GM12872 (cell line): Measurements from ENCODE around the gene FAM120AOS.

Source experiments
- CTCF ChIP-seq: IDR thresholded peaks from 3 replicates; pipeline ENCODE4 v1.5.1; 2011; ENCODE audit warnings: low read depth, mild to moderate bottlenecking, low read length, moderate library complexity; ENCODE audit not compliant: insufficient read depth

The FAM120AOS gene

DNA sequence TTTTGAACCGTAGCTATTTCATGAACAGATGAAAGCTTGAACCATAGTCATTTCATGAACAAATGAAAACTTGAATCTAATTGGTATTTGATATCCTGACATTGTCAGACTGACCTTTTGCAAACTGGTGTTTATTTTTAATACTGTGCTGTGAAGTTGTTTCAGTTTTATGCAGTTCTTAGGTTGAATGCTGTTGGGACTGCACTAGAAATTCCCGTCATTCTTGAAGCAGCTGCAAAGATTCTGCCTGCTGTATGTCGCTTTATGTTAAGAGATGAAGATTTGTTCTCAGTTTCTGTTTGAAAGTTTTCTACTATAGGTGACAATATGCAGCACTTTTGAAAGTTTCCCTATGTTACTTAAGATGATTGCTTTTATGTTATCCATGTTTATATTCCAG, 22.5 kb upstream of the FAM120AOS start:
- TF ChIP-seq CTCF = no peak

GRCh38 chr9:93475108-93475507, 21.7 kb upstream of the FAM120AOS start:
- TF ChIP-seq CTCF = no peak

DNA sequence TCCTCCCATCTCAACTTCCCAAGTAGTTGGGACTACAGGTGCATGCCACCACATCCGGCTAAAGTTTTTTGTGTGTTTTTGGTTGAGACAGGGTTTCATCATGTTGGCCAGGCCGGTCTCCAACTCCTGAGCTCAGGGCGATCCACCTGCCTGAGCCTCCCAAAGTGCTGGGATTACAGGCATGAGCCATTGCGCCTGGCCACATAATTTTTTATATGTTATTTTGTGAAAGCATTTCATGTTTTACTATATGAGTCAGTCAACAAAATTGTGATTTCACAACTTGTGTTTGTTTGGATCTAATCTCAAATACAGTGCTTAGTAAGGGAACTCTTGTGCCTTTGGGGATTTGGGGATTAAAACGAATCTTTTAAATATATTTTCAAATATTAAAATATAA, 20.0 kb upstream of the FAM120AOS start:
- TF ChIP-seq CTCF = no peak

DNA sequence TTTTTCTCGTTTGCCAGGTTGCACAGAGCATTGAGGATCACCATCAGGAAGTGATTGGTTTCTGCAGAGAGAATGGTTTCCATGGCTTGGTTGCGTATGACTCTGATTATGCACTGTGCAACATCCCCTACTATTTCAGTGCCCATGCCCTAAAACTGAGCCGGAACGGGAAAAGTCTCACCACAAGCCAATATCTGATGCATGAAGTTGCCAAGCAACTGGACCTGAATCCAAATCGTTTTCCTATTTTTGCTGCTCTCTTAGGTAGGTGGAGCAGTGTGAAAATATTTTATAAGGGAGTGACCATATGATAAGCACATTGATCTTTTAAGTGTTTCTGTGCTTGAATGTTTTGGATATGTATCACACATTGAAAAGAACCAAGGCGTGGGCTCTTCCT, 17.7 kb upstream of the FAM120AOS start:
- TF ChIP-seq CTCF = no peak

DNA sequence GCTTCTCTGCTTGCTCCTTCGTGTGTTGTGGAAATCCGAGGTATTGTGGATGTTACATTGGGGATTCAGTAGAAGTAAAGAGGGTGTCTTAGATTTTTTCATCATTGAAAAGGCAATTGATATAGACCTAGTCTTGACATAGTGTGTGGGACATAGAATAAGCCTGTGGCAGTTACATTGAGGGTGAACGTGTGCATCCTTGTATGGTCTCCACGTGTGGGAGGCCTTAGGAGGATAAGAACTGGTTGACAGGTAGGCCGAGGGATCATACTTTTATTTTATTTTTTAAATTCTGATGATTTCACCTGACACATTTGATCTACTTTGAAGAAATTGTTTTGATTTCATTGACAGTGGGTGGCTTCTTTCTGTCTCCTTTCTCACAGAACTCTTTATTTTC, 17.0 kb upstream of the FAM120AOS start:
- no peak for TF ChIP-seq CTCF

DNA sequence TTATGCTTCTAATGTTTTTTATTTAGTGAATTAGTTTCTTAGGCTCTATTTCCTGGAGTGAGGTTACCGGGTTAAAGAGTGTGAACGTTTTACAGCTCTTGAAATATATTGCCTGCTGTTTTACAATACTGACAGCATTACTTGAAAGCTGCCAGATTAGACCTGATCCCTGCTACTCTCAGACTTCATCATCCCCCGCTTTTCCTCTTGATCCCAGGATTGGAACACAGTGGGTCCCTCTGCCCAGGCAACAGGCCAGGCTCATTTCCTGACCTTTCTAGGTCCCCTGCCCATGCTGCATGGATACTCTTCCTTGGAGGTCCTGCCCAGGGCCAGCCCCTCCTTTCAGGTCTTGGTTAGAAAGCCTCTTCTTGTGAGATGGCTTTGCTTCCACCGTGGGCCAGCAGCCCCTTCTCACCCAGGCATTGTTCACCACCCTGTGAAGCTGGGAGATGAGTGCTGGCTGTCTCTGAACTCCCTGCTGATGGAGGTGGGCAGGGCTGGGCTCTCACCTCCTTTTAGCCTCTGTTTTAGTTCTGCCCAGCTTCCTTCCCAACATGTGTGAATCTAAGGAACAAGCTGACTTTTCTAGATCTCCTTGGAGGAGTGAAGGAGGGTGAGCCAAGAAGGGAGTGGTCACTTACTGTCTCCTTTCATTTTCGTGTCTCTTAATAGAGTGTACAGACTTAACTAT, 15.5 kb upstream of the FAM120AOS start:
- TF ChIP-seq CTCF = no peak

- no peak for TF ChIP-seq CTCF
Observed at GRCh38 chr9:93467462-93467861, 14.1 kb upstream of the FAM120AOS start.

DNA sequence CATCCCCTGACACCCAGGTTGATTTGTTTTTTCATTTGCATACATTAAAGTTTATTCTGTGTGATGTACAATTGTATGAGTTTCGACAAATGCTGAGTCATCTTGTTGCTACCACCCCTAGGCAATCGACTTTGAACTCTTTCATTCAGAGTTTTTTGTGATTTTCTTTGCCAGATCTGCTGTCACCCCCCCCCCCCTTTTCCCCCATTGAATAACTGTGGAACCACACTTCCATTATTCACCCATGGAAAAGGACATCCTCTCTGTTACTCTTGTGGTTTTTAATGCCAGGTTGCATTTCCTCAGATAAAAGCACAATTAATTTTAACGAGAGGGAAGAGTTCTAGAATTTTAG, 13.7 kb upstream of the FAM120AOS start:
- TF ChIP-seq CTCF = no peak
